KMS-11 (cell line): Measurements from ENCODE around the gene GRHPR.

Source experiments
- H2AFZ ChIP-seq: fragments of 200-600 bp; sonication (generic); 2 replicates; pipeline ENCODE4 v1.6.1; 2016; ENCODE audit warnings: antibody characterized with exemption, mixed run types, low read depth
- H3K27ac ChIP-seq: fragments of 200-600 bp; sonication (generic); 2 replicates; pipeline ENCODE4 v1.6.1; 2016; ENCODE audit warnings: mild to moderate bottlenecking, mixed run types
- H3K27me3 ChIP-seq: fragments of 200-600 bp; sonication (generic); 2 replicates; pipeline ENCODE4 v1.6.1; 2017; ENCODE audit warnings: mild to moderate bottlenecking, low read depth, mixed run types, moderate library complexity; ENCODE audit not compliant: insufficient read depth
- H3K36me3 ChIP-seq: fragments of 200-600 bp; sonication (generic); 2 replicates; pipeline ENCODE4 v1.6.1; 2017; ENCODE audit warnings: mild to moderate bottlenecking, mixed run types; ENCODE audit not compliant: insufficient read depth
- H3K4me1 ChIP-seq: fragments of 200-600 bp; sonication (generic); 2 replicates; pipeline ENCODE4 v1.6.1; 2016; ENCODE audit warnings: mild to moderate bottlenecking, low read depth, mixed run types; ENCODE audit not compliant: poor library complexity, severe bottlenecking
- H3K4me2 ChIP-seq: fragments of 200-600 bp; sonication (generic); 2 replicates; pipeline ENCODE4 v1.7.0; 2016; ENCODE audit warnings: mild to moderate bottlenecking, mixed run types
- H3K4me3 ChIP-seq: fragments of 200-600 bp; sonication (generic); IDR thresholded peaks from 2 replicates; pipeline ENCODE4 v1.6.1; 2017; ENCODE audit warnings: low read depth, low read length, mixed read lengths; ENCODE audit not compliant: insufficient read depth
- H3K79me2 ChIP-seq: fragments of 200-600 bp; sonication (generic); 2 replicates; pipeline ENCODE4 v1.6.1; 2016; ENCODE audit warnings: low read depth, mixed run types; ENCODE audit not compliant: insufficient read depth
- H3K9ac ChIP-seq: fragments of 200-600 bp; sonication (generic); 2 replicates; pipeline ENCODE4 v1.6.1; 2016; ENCODE audit warnings: mild to moderate bottlenecking, mixed run types
- H4K20me1 ChIP-seq: fragments of 200-600 bp; sonication (generic); 2 replicates; pipeline ENCODE4 v1.6.1; 2016; ENCODE audit warnings: mild to moderate bottlenecking, mixed run types; ENCODE audit not compliant: insufficient read depth
- TF ChIP-seq, protein P1 (sequence below): fragments of 200-600 bp; sonication (generic); conservative IDR thresholded peaks from 2 replicates; pipeline ENCODE4 v1.6.1; 2017; ENCODE audit warnings: low read depth, mild to moderate bottlenecking, antibody characterized with exemption, low read length, moderate library complexity, mixed read lengths

Gene GRHPR

DNA sequence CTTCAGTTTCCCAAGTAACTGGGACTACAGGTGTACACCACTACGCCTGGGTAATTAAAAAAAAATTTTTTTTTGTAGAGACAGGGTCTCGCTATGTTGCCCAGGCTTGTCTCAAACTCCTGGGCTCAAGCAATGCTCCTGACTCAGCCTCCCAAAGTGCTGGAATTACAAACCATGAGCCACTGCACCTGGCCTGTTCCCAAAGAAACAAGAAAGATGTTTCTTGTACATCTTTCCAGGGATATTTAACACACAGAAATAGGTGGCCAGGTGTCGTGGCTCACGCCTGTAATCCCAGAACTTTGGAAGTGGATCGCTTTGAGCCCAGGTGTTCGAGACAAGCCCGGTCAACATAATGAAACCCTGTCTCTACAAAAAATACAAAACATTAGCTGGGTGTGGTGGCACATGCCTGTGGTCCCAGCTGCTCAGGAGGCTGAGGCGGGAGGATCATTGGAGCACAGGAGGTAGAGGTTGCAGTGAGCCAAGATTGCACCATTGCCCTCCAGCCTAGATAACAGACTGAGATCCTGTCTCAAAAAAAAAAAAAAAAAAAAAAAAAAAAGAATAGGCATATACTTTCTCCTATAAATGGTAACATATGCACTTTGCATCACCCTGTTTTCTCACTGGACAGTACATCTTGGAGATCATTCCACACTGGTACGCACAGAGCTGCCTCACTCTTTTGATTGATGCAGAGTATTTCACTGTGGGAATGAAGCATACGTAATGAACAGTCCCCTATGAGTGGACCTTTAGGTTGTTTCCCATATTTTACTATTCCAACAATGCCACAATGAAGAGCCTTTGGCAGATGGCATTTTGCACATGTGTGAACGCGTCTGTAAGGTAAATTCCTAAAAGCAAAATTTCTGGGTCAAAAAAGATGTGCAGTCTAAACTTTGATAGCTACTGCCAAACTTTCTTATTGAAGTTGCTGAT lies 2.0 kb upstream of the GRHPR start:
- Histone ChIP-seq H3K4me2 (no peak overlapping the region), H3K36me3 (no peaks in the 10 kb centered on the region), H3K27me3 (no peaks in the 10 kb centered on the region), H2AFZ (no peak overlapping the region), H4K20me1 (no peaks in the 10 kb centered on the region), H3K79me2 (0 out of 2 replicates have a peak, but pooled peaks cover 11% of the 10 kb centered on the region), H3K9ac (no peak overlapping the region), H3K4me1 (peaks cover 20% of the 10 kb centered on the region), H3K4me3 (no peak overlapping the region), H3K27ac (no peak overlapping the region)
- TF ChIP-seq, protein P1, sequence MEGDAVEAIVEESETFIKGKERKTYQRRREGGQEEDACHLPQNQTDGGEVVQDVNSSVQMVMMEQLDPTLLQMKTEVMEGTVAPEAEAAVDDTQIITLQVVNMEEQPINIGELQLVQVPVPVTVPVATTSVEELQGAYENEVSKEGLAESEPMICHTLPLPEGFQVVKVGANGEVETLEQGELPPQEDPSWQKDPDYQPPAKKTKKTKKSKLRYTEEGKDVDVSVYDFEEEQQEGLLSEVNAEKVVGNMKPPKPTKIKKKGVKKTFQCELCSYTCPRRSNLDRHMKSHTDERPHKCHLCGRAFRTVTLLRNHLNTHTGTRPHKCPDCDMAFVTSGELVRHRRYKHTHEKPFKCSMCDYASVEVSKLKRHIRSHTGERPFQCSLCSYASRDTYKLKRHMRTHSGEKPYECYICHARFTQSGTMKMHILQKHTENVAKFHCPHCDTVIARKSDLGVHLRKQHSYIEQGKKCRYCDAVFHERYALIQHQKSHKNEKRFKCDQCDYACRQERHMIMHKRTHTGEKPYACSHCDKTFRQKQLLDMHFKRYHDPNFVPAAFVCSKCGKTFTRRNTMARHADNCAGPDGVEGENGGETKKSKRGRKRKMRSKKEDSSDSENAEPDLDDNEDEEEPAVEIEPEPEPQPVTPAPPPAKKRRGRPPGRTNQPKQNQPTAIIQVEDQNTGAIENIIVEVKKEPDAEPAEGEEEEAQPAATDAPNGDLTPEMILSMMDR, result no peak

DNA sequence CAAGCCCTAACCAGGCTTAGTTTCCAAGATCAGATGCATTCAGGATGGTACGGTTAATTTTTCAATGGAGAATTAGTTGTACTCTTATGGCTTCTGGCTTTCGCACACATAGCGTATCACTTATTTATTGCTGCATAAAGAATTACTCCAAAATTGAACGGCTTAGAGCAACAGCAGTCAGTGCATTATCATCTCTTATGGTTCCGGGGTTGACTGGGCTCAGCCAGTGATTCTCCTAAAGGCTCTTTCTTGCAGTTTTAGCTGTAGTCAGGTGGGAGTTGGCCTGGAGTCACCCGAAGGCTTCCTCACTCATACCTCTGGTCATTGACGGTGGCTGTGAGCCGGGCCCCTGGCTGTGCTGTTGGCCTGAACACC lies 595 bp upstream of the GRHPR start:
- H3K4me3 ChIP-seq, result no peak overlapping the region
- TF ChIP-seq, protein P1, result no peak
- H3K9ac ChIP-seq, result peak overlapping the region; percentile 83
- peak overlapping the region; percentile 67 for H3K27ac ChIP-seq
- H3K79me2 ChIP-seq, result 0 out of 2 replicates have a peak, but pooled peaks cover 11% of the 10 kb centered on the region
- no peaks in the 10 kb centered on the region for H4K20me1 ChIP-seq
- no peaks in the 10 kb centered on the region for H3K36me3 ChIP-seq
- H3K27me3 ChIP-seq, result no peaks in the 10 kb centered on the region
- H3K4me1 ChIP-seq, result peaks cover 18% of the 10 kb centered on the region
- H2AFZ ChIP-seq, result peak overlapping the region; percentile 85
- peak overlapping the region; percentile 87 for H3K4me2 ChIP-seq

DNA sequence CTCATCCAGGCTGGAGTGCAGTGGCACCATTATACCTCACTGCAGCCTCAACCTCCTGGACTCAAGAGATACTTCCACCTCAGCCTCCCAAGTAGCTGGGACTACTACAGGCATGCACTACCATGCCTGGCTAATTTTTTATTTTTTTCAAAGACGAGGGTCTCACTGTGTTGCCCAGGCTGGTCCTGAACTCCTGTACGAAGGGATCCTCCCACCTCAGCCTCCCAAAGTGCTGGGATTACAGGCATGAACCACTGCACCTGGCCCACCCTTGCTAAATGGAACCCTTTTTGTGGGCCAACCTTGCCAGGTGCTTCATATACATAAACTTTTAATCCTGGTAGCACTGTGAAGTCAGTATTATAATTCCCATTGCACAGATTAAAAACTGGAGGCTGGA lies 1.0 kb downstream of the GRHPR start:
- H3K4me1 ChIP-seq, result peaks cover 18% of the 10 kb centered on the region
- H3K4me3 ChIP-seq, result no peak overlapping the region
- H2AFZ ChIP-seq, result no peak overlapping the region
- H3K27me3 ChIP-seq, result no peaks in the 10 kb centered on the region
- H3K36me3 ChIP-seq, result 0 out of 2 replicates have a peak, but pooled peaks cover under 1% of the 10 kb centered on the region
- H3K79me2 ChIP-seq, result 0 out of 2 replicates have a peak, but pooled peaks cover 11% of the 10 kb centered on the region
- H3K4me2 ChIP-seq, result peak overlapping the region; percentile 87
- no peak overlapping the region for H3K27ac ChIP-seq
- no peaks in the 10 kb centered on the region for H4K20me1 ChIP-seq
- peak overlapping the region; percentile 83; the same call in 1 of the 2 replicates for H3K9ac ChIP-seq
- TF ChIP-seq, protein P1, result no peak

DNA sequence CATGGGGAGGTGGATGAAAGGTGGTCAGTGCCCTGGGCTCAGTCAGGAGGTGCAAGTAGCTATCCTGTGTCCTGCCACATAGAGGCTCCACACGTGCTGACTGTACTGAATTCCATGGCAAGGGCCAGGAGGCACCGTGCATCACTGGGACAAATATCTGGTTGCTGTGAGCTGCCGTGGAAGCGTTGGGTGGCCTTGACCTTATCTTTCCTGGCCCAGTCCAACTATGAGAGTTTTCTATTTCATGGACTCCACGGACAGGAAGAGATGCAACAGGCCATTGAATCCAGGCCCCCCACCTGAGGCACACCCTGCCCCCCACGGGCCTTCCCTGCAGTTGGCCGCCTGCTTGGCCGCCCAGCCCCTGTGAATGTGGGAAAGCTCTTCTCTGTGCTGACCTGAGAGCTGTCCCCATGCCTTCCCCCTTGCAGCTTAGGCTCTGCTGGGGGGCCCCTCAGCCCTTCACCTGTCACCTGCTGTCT lies 1.7 kb downstream of the GRHPR start:
- Histone ChIP-seq H2AFZ (no peak overlapping the region), H4K20me1 (no peaks in the 10 kb centered on the region), H3K9ac (no peak overlapping the region), H3K4me1 (peaks cover 18% of the 10 kb centered on the region), H3K27ac (no peak overlapping the region), H3K4me3 (no peak overlapping the region), H3K27me3 (no peaks in the 10 kb centered on the region), H3K4me2 (no peak overlapping the region), H3K36me3 (0 out of 2 replicates have a peak, but pooled peaks cover 2% of the 10 kb centered on the region), H3K79me2 (0 out of 2 replicates have a peak, but pooled peaks cover 11% of the 10 kb centered on the region)
- TF ChIP-seq, protein P1, result no peak
